ENCODE data around the gene PSD2. TPM values are rescaled to one million over a fixed set of nuclear protein-coding genes. Genes with fewer than 3 reads are reported as not detected.
A peak's percentile ranks its signal among the peaks of the same experiment; 100 is the strongest.

PSD2 gene
- total RNA-seq, 4 donors from 2014 or later, result 0.10 TPM; not detected in 3

- Histone ChIP-seq H3K36me3 (peaks cover 0 to 29% of the 10 kb centered on the region in 2 donors), H3K9me3 (no peaks in the 10 kb centered on the region), H3K4me3 (no peak overlapping the region), H3K27ac (no peak overlapping the region), H3K27me3 (no peaks in the 10 kb centered on the region), H3K4me1 (peaks cover 0 to 11% of the 10 kb centered on the region in 2 donors)
- DNase-seq (no peak), ATAC-seq (no peak)
- no peak for TF ChIP-seq POLR2A (IDR thresholded peaks at IDR 0.05)
- no peak for TF ChIP-seq CTCF (IDR thresholded peaks at IDR 0.05 in 4 of 5, conservative IDR thresholded peaks at IDR 0.05 in 1 of 5)
- in situ Hi-C loops (cut with MboI; ENCODE audit: low sequenced_read_pairs in 4 of 4) (loop anchor here in 1 of 4 donors (10.0 to 25.0 kb wide), 2 partner anchors 67 to 111 kb away; no protein-coding TSS in a partner anchor), intact Hi-C loops (cut with DNase I; ENCODE audit: low total_unique reads) (no loop called here)
These were observed 56.0 kb downstream of the PSD2 start for GRCh38 chr5:139851558-139851957.

- DNase-seq, result no peak
- Histone ChIP-seq H3K9me3 (no peaks in the 10 kb centered on the region), H3K27ac (no peak overlapping the region), H3K27me3 (no peaks in the 10 kb centered on the region), H3K36me3 (peaks cover 0 to 29% of the 10 kb centered on the region in 2 donors), H3K4me3 (no peak overlapping the region), H3K4me1 (peaks cover 0 to under 1% of the 10 kb centered on the region in 2 donors)
- no peak for TF ChIP-seq CTCF (IDR thresholded peaks at IDR 0.05 in 4 of 5, conservative IDR thresholded peaks at IDR 0.05 in 1 of 5)
- no peak for TF ChIP-seq POLR2A (IDR thresholded peaks at IDR 0.05)
- in situ Hi-C loops (cut with MboI; ENCODE audit: low sequenced_read_pairs in 4 of 4), result loop anchor here in 1 of 4 donors (10.0 to 25.0 kb wide), 2 partner anchors 68 to 110 kb away; no protein-coding TSS in a partner anchor
- intact Hi-C loops (cut with DNase I; ENCODE audit: low total_unique reads), result no loop called here
- no peak for ATAC-seq
These were observed 57.1 kb downstream of the PSD2 start for GRCh38 chr5:139852696-139853095.

GRCh38 chr5:139854029-139854605, 58.5 kb downstream of the PSD2 start:
- Histone ChIP-seq H3K27ac (no peak overlapping the region), H3K27me3 (no peaks in the 10 kb centered on the region), H3K9me3 (no peaks in the 10 kb centered on the region), H3K4me3 (no peak overlapping the region), H3K36me3 (peaks cover 0 to 29% of the 10 kb centered on the region in 2 donors), H3K4me1 (no peaks in the 10 kb centered on the region)
- DNase-seq (no peak), ATAC-seq (no peak)
- TF ChIP-seq POLR2A (IDR thresholded peaks at IDR 0.05), result no peak
- TF ChIP-seq CTCF (IDR thresholded peaks at IDR 0.05 in 4 of 5, conservative IDR thresholded peaks at IDR 0.05 in 1 of 5), result no peak
- in situ Hi-C loops (cut with MboI; ENCODE audit: low sequenced_read_pairs in 4 of 4), result loop anchor here in 1 of 4 donors (10.0 to 25.0 kb wide), 2 partner anchors 69 to 108 kb away; no protein-coding TSS in a partner anchor
- intact Hi-C loops (cut with DNase I; ENCODE audit: low total_unique reads), result no loop called here

- Histone ChIP-seq H3K4me3 (no peak overlapping the region), H3K4me1 (no peaks in the 10 kb centered on the region), H3K27ac (no peak overlapping the region), H3K36me3 (peaks cover 0 to 29% of the 10 kb centered on the region in 2 donors), H3K27me3 (no peaks in the 10 kb centered on the region), H3K9me3 (no peaks in the 10 kb centered on the region)
- DNase-seq (peak in 1 of 2 donors; percentile 7), ATAC-seq (no peak)
- intact Hi-C loops (cut with DNase I; ENCODE audit: low total_unique reads), result no loop called here
- TF ChIP-seq POLR2A (IDR thresholded peaks at IDR 0.05) (no peak), CTCF (IDR thresholded peaks at IDR 0.05 in 4 of 5, conservative IDR thresholded peaks at IDR 0.05 in 1 of 5) (no peak)
- in situ Hi-C loops (cut with MboI; ENCODE audit: low sequenced_read_pairs in 4 of 4), result loop anchor here in 1 of 4 donors (10.0 to 25.0 kb wide), 2 partner anchors 70 to 107 kb away; no protein-coding TSS in a partner anchor
These were observed 59.3 kb downstream of the PSD2 start for GRCh38 chr5:139854953-139855352.

All from gastrocnemius medialis (tissue), 4 donors.